Measurements from ENCODE around the gene NELFCD.
A peak's percentile ranks its signal among the peaks of the same experiment; 100 is the strongest.
"Not testable (repeated sequence)": the region's sequence is repeated elsewhere in the genome, so short reads cannot be mapped to it uniquely, and the experiment has no call there.

The NELFCD gene

GRCh38 chr20:58980711-58981627 is at the start of gene NELFCD:
NELFCD (plus strand) TSS chr20:58981256; CDS start chr20:58981310, 54 bp downstream.
- peak; percentile 87 for DNase-seq

- no peak for DNase-seq
Observed at GRCh38 chr20:58932170-58932569, 48.9 kb upstream of the NELFCD start.

- no peak for DNase-seq
Observed at GRCh38 chr20:58938078-58938477, 43.0 kb upstream of the NELFCD start.

- DNase-seq: no peak
Observed at GRCh38 chr20:58938541-58938940, 42.5 kb upstream of the NELFCD start.

- no peak for DNase-seq
Observed at GRCh38 chr20:58941471-58941870, 39.6 kb upstream of the NELFCD start.

- no peak for DNase-seq
Observed at GRCh38 chr20:58942549-58942948, 38.5 kb upstream of the NELFCD start.

- DNase-seq: no peak
Observed at GRCh38 chr20:58944610-58945009, 36.4 kb upstream of the NELFCD start.

- no peak for DNase-seq
Observed at GRCh38 chr20:58945965-58946631, 35.0 kb upstream of the NELFCD start.

GRCh38 chr20:58947797-58948388 is 33.2 kb upstream of the NELFCD start:
- DNase-seq: not testable (repeated sequence)

GRCh38 chr20:58950603-58951002 is 30.5 kb upstream of the NELFCD start:
- DNase-seq: no peak

GRCh38 chr20:58953050-58953449 is 28.0 kb upstream of the NELFCD start:
- no peak for DNase-seq

- DNase-seq: no peak
Observed at GRCh38 chr20:58956078-58956477, 25.0 kb upstream of the NELFCD start.

GRCh38 chr20:58959652-58960051 is 21.4 kb upstream of the NELFCD start:
- no peak for DNase-seq

GRCh38 chr20:58963060-58963584 is 17.9 kb upstream of the NELFCD start:
- no peak for DNase-seq

- not testable (repeated sequence) for DNase-seq
Observed at GRCh38 chr20:58963922-58964321, 17.1 kb upstream of the NELFCD start.

- DNase-seq: no peak
Observed at GRCh38 chr20:58965270-58966064, 15.6 kb upstream of the NELFCD start.

GRCh38 chr20:58967652-58968429 is 13.2 kb upstream of the NELFCD start:
- DNase-seq: no peak

- no peak for DNase-seq
Observed at GRCh38 chr20:58969439-58969838, 11.6 kb upstream of the NELFCD start.

- no peak for DNase-seq
Observed at GRCh38 chr20:58970146-58970545, 10.9 kb upstream of the NELFCD start.

- DNase-seq: no peak
Observed at GRCh38 chr20:58971429-58971828, 9.6 kb upstream of the NELFCD start.

- DNase-seq: no peak
Observed at GRCh38 chr20:58973179-58973578, 7.9 kb upstream of the NELFCD start.

- no peak for DNase-seq
Observed at GRCh38 chr20:58973866-58974265, 7.2 kb upstream of the NELFCD start.

All from NCI-H1105 (cell line).